AML-193 (cell line): ENCODE results near the gene CTNND2.

ENCODE experiments used
- DNase-seq, 2 experiments: peaks; one replicate each; lab custom pipeline; 2025; lab: John Stamatoyannopoulos, UW

Gene CTNND2

DNA sequence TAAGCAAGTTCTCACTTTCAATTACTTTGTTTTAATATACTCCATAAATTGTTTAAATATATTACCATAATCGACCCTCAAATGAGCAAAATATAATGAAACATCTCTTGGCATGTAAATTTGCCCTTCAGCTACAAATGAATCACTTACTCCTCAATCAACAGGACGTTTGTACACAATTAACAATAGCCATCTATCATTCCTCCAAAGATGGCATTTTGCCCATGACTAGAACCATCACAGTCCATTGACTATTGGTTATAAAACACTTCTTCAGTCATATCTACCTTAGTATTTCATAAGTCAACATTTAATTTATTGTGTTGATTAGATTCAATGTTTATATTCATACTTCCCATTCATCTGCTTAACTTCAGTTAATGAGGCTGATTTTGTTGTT lies 127.2 kb downstream of the CTNND2 start:
- DNase-seq: no peak

- DNase-seq: no peak
These were observed 133.9 kb downstream of the CTNND2 start for GRCh38 chr5:11770310-11770709.

DNA sequence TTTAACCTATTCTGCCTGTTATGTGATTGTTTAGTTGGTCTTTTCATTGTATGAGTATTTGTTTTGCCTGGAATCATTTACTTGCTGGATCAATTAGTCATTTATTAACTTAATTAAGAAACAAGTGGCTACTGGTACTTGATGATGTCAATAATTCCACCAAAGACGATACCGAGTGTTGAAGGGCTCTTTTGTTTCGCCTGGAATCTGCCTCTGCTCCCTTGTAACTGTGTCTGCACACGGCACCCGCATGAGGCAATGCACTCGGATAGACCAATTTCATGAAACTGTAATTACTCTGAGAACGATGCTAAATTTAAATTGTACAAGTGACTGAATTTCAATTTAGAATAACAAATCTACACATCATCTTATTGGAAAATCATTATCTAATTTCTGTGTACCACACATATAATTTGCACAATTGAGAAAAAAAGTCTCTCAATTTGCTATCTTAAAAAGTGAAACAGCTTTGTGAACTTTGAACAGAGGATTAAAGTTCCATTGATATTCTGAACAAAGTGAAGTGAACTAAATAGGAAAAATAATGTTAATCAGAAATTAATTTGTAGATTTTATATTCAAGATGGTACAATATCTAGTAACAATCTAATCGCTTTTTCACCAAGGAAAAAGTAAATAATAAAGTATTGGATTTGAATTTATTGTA lies 143.2 kb downstream of the CTNND2 start:
- DNase-seq: no peak

DNA sequence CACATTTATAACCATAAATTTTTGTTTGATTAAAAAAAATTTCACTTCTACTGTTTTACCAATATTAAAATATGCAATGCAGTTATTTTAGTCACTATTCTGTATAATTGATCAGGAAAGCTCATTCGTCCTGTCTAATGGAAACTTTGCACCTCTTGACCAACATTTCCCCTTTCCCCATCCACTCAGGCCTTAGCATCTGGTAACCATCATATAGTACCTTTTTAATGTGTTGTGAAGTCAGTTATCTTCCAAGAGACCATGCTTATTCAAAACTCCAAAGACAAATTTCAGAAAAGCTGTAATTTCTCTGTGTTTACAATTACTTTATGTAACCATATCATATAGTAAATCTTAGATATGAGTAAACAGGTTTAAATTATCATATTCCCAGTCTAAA lies 145.9 kb downstream of the CTNND2 start:
- DNase-seq: no peak

DNA sequence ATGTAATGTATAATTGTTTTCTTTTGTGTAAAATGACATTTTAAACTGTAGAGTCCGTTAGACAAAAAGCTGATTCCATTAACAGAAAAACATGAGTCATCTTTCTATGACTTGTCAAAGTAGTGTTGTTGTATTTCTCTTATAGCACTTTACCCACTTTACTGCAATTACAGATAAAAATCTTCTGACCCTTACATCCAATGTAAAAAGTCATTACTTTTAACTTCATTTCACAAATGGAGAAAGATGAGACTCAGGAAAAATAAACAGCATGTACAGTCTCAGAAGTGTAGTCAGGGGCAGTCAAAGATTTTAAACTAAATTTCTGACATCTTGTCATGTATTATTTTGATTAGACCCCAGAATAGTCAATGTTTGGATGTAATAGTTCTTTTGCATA lies 146.6 kb downstream of the CTNND2 start:
- no peak for DNase-seq

GRCh38 chr5:11737010-11737409 lies 167.2 kb downstream of the CTNND2 start:
- no peak for DNase-seq

DNA sequence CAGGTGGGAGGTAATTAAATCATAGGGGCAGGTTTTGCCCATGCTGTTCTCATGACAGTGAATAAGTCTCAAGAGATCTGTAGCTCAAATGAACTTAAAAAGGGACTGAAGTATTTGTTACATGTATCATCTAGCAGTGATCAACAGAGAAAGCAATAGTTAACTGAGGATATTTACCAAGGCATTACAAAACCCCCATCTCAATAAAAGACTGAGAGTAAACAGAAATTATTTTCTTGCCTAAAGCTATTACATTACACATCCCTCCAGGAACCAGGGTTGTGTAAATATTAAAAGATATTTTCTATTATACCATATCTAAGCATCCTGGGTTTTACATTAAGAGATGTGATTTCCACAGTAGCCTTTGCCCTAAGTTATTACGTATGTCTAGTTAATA lies 169.9 kb downstream of the CTNND2 start:
- DNase-seq: no peak

DNA sequence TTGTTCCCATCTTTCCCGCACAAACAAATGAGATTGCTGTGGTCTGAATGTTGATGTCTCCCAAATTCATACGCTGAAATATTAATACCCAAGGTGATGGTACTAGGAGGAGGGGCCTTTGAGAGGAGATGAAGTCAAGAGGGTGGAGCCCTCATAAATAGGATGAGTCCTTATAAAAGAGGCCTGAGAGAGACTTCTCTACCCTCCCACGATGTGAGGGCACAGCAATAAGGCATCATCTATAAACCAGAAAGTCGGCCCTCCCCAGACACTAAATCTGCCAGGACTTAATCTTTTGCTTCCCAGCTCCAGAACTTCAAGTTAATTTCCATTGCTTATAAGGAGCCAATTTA lies 170.4 kb downstream of the CTNND2 start:
- no peak for DNase-seq

DNA sequence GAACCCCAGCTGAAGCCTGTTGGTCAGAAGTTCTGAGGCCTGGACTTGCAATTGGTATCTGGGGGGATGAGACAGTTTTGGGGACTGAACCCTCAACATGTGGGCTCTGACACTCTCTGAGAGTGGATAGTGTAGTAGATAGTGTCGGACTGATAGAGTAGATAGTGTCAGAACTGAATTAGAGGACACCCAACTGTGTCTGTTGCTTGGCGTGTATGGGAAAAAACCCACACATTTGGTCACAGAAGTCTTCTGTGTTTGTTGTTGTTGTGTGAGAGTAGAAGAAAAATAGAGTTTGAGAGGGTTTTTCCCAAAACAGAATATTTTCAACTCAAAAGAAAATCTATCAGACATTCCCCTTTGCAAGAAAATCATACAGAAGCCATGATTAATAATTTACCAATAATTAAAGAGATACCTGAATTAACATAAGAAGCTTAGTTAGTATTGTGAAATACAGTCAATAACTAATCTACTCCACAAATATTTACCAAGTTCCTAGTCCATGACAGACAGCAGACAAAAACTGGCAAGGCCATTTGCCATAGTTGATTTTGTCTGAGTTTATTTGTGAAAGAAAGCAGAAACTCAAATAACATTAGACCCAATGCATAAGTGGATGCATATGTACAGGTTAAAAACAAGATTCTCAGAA lies 170.9 kb downstream of the CTNND2 start:
- no peak for DNase-seq

GRCh38 chr5:11724940-11725339 lies 179.3 kb downstream of the CTNND2 start:
- DNase-seq: no peak

GRCh38 chr5:11719888-11720481 lies 184.3 kb downstream of the CTNND2 start:
- DNase-seq: peak; percentile 36 to 58

DNA sequence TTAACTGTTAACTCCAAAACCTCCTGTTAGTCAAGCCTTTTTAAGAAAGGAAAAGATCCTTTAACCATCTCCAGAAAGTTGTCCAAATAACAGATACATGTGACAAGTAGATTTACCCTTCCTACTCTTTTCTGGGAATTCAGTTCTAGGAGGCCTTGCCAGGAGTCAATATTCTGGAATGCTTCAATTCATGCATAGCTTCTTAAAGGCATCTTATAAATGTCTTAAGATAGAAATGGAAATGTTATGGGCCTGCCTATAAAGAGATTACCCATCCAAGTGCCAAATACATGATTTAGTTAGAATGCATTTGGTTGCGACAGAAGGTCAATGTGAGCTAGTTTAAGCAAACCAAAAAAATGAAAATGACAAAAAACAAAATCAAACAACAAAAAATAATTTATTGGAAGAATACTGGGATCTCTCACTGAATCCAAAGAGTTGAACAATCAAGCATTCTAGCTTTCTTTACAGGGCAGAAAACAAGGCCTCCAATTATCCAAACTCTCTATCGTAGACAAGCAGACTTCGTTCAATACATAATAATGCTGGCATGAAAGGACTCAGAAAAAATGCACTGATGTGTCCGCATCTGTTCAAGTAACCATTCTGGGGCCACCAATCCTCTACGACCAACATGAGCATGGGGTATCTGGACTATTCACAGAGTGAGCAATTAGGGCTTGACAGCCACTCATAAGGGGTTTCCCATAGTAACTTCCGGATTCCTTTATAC lies 188.6 kb downstream of the CTNND2 start:
- DNase-seq: no peak

GRCh38 chr5:11711932-11712331 lies 192.3 kb downstream of the CTNND2 start:
- no peak for DNase-seq

GRCh38 chr5:11709021-11709420 lies 195.2 kb downstream of the CTNND2 start:
- DNase-seq: no peak

DNA sequence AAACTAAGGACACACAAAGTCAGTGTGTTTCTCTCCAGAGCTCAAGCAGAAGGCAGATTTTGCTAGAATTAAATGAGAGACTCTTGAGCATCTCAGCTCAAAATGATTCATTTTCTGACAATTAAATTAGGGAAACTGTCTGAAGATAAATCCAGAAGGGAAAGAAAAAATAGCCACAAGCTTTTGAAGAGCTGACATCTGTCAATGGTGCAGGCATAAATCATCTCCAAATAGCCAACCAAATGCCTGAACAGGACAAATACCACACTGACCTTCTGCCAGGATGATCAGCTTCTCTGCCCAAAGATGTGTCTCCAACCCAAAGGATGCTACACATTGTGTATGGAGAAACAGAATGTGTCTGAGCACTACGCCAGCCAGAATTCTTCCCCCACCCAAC lies 199.3 kb downstream of the CTNND2 start:
- no peak for DNase-seq

- no peak for DNase-seq
These were observed 203.9 kb downstream of the CTNND2 start for GRCh38 chr5:11700391-11700790.

GRCh38 chr5:11692636-11693035 lies 211.6 kb downstream of the CTNND2 start:
- no peak for DNase-seq

- no peak for DNase-seq
These were observed 216.7 kb downstream of the CTNND2 start for GRCh38 chr5:11687498-11687897.

GRCh38 chr5:11684607-11685006 lies 219.6 kb downstream of the CTNND2 start:
- DNase-seq: no peak

- no peak for DNase-seq
These were observed 220.6 kb downstream of the CTNND2 start for GRCh38 chr5:11683666-11684065.

DNA sequence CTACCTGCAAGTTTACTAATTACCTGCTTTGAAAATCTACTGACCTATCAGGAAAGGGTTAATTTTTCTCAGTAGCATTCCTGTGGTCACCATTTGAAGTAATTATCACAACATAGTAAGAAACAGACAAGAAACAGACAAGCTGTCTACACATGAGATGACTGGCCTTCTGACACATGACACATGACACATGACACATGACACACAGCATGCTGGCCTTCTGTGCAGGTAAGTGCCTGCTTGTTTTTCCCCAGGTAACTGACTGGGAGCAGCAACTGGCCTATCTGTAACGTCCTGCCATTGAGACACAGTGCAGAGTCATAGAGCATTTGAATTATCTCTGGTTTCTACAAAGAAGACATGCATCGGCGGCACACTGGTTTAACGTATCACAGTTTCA lies 222.4 kb downstream of the CTNND2 start:
- no peak for DNase-seq

DNA sequence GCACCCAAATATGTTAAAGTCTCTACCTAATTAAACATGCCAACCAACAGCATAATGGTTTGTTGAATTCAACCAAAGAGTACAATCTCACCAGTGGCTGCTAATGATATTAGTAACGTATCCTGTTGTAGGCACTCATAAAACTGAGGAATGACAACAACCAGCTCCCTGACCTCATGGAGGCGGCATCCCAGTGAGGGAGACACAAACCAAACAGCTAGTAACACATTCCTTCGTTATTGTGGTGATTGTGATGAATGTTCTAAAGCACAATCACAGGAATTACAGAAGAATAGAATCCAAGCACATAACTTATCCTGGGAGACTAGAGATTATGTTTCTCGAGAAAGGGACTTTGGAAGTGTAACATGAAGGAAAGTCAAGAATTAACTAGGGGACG lies 224.6 kb downstream of the CTNND2 start:
- DNase-seq: no peak

DNA sequence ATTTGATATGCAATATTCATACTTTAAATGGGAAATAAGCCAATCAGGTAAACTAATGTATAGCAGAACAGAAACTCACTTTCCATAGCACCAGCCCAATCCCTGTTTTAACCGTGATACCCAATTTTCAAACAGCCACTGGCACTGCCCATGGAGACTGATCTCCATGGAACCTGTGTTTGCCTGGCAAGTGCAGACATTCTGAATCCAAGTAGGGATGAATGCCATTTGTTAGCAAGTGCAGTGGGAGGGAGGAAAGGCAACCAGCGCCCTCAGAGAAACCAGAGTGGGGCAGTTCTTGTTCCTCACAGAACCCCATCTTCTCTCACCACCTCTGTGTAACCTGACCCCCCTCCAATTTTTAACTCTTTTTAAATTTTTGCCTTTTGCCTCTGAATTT lies 229.1 kb downstream of the CTNND2 start:
- no peak for DNase-seq
